ENCODE results near the gene NCAM1.
A peak's percentile ranks its signal among the peaks of the same experiment; 100 is the strongest.
"Not testable (repeated sequence)": the region's sequence is repeated elsewhere in the genome, so short reads cannot be mapped to it uniquely, and the experiment has no call there.

Gene NCAM1

GRCh38 chr11:113293936-113294335 is 332.7 kb downstream of the NCAM1 start:
- H3K36me3 ChIP-seq, result no peaks in the 10 kb centered on the region
- TF ChIP-seq, protein P1, sequence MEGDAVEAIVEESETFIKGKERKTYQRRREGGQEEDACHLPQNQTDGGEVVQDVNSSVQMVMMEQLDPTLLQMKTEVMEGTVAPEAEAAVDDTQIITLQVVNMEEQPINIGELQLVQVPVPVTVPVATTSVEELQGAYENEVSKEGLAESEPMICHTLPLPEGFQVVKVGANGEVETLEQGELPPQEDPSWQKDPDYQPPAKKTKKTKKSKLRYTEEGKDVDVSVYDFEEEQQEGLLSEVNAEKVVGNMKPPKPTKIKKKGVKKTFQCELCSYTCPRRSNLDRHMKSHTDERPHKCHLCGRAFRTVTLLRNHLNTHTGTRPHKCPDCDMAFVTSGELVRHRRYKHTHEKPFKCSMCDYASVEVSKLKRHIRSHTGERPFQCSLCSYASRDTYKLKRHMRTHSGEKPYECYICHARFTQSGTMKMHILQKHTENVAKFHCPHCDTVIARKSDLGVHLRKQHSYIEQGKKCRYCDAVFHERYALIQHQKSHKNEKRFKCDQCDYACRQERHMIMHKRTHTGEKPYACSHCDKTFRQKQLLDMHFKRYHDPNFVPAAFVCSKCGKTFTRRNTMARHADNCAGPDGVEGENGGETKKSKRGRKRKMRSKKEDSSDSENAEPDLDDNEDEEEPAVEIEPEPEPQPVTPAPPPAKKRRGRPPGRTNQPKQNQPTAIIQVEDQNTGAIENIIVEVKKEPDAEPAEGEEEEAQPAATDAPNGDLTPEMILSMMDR (IDR thresholded peaks at IDR 0.05), result no peak

DNA sequence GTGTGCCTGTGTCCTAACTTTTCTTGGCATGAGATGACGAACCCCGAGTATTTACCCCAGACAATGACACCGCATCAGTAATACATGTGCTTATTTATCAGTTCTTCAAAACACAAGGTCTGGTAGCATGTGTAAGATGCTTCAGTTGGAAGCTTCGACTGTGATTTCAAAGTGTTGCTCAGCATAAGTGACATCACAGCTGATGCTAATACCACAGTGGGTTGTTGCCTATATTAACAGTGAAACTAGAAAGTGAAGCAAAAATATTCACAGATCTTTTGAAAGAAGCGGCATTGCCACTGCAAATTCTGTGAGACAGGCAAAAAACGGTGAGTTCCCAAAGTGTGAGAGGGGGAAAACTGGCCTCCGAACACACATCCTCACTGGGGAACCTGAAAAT is 334.8 kb downstream of the NCAM1 start:
- no peaks in the 10 kb centered on the region for H3K36me3 ChIP-seq
- TF ChIP-seq, protein P1 (IDR thresholded peaks at IDR 0.05), result no peak
- H3K4me3 ChIP-seq (ENCODE audit: low read depth in 1 of 2, low read length in 1 of 2), result no peak overlapping the region
- no peaks in the 10 kb centered on the region for H3K4me1 ChIP-seq (ENCODE audit: control insufficient read depth in 1 of 2, insufficient read depth in 1 of 2, low read depth in 1 of 2, low read length in 1 of 2)
- H3K27ac ChIP-seq, result no peak overlapping the region
- peaks cover 64% of the 10 kb centered on the region for H3K27me3 ChIP-seq
- no peaks in the 10 kb centered on the region for H3K9me3 ChIP-seq

More at GRCh38 chr11:113293936-113294335, 332.7 kb downstream of the NCAM1 start:
- peaks cover 43% of the 10 kb centered on the region for H3K27me3 ChIP-seq
- no peaks in the 10 kb centered on the region for H3K9me3 ChIP-seq
- no peaks in the 10 kb centered on the region for H3K4me1 ChIP-seq (ENCODE audit: control insufficient read depth in 1 of 2, insufficient read depth in 1 of 2, low read depth in 1 of 2, low read length in 1 of 2)
- no peak overlapping the region for H3K4me3 ChIP-seq (ENCODE audit: low read depth in 1 of 2, low read length in 1 of 2)
- no peak overlapping the region for H3K27ac ChIP-seq

GRCh38 chr11:113296447-113297205 is 335.4 kb downstream of the NCAM1 start:
- Histone ChIP-seq H3K27me3 (peaks cover 70% of the 10 kb centered on the region), H3K9me3 (no peaks in the 10 kb centered on the region), H3K4me3 (ENCODE audit: low read depth in 1 of 2, low read length in 1 of 2) (no peak overlapping the region), H3K27ac (no peak overlapping the region), H3K4me1 (ENCODE audit: control insufficient read depth in 1 of 2, insufficient read depth in 1 of 2, low read depth in 1 of 2, low read length in 1 of 2) (no peaks in the 10 kb centered on the region), H3K36me3 (no peaks in the 10 kb centered on the region)
- TF ChIP-seq, protein P1 (IDR thresholded peaks at IDR 0.05), result no peak

- H3K4me3 ChIP-seq (ENCODE audit: low read depth in 1 of 2, low read length in 1 of 2); H3K27ac ChIP-seq; H3K4me1 ChIP-seq (ENCODE audit: control insufficient read depth in 1 of 2, insufficient read depth in 1 of 2, low read depth in 1 of 2, low read length in 1 of 2); H3K9me3 ChIP-seq; H3K36me3 ChIP-seq: not testable (repeated sequence)
- peaks cover 77% of the 10 kb centered on the region for H3K27me3 ChIP-seq
These were observed 337.3 kb downstream of the NCAM1 start for GRCh38 chr11:113298496-113298895.

DNA sequence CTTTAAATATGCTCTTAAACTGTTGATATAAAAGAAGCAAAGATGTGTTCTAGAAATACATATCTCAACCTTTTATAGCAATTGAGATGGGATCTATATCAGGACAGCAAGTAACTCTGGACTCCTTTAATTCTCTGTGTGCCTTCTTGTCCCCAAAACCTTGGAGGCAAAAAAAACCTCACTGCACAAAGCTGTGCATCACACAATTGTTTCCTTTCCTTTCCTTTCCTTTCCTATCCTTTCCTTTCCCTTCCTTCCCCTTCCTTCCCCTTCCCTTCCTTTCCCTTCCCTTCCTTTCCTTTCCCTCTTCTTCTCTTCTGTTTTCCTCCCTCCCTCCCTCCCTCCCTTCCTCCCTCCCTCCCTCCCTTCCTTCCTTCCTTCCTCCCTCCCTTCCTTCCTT is 343.7 kb downstream of the NCAM1 start:
- Histone ChIP-seq H3K4me1 (ENCODE audit: control insufficient read depth in 1 of 2, insufficient read depth in 1 of 2, low read depth in 1 of 2, low read length in 1 of 2) (no peaks in the 10 kb centered on the region), H3K4me3 (ENCODE audit: low read depth in 1 of 2, low read length in 1 of 2) (no peak overlapping the region), H3K27ac (no peak overlapping the region), H3K9me3 (no peaks in the 10 kb centered on the region), H3K36me3 (no peaks in the 10 kb centered on the region), H3K27me3 (peaks cover 45% of the 10 kb centered on the region)
- TF ChIP-seq, protein P1 (IDR thresholded peaks at IDR 0.05), result no peak

- peaks cover 37% of the 10 kb centered on the region for H3K27me3 ChIP-seq
- H3K36me3 ChIP-seq, result no peaks in the 10 kb centered on the region
- no peak overlapping the region for H3K27ac ChIP-seq
- TF ChIP-seq, protein P1 (IDR thresholded peaks at IDR 0.05), result peak; percentile 52
- H3K9me3 ChIP-seq, result no peaks in the 10 kb centered on the region
- H3K4me3 ChIP-seq (ENCODE audit: low read depth in 1 of 2, low read length in 1 of 2), result no peak overlapping the region
- no peaks in the 10 kb centered on the region for H3K4me1 ChIP-seq (ENCODE audit: control insufficient read depth in 1 of 2, insufficient read depth in 1 of 2, low read depth in 1 of 2, low read length in 1 of 2)
These were observed 344.5 kb downstream of the NCAM1 start for GRCh38 chr11:113305440-113306336.
